Endothelial cell of umbilical vein (primary cell): ENCODE results near the gene RNU1-1. TPM values are rescaled to one million over a fixed set of nuclear protein-coding genes. Genes with fewer than 3 reads are reported as not detected.

Source experiments
- BruUV-seq: library from RNA; stranded (reverse); fragments of 400-500 nt; replicated peaks from 2 replicates; lab custom pipeline; 2021; lab: Mats Ljungman, UMichigan
- CTCF ChIA-PET: fragments of 300-600, 350-600 bp; sonication (Branson Sonifier 250); formaldehyde crosslinking; loops from one replicate; lab custom pipeline; 2021; ENCODE audit warnings: antibody characterized with exemption, inconsistent platforms; lab: Charles Lee
- POLR2A ChIA-PET: fragments of 300-600, 350-600 bp; sonication (Branson Sonifier 250); formaldehyde crosslinking; loops from one replicate; lab custom pipeline; 2021; ENCODE audit warnings: antibody characterized with exemption, inconsistent platforms; lab: Charles Lee
- DNase-seq: peaks from one replicate; pipeline ENCODE4 v3.0.0-alpha.2; 2011; ENCODE audit warnings: low read depth, low spot score
- FAIRE-seq: peaks from 2 replicates; lab custom pipeline; 2011; peaks lifted over from hg19 to GRCh38; lab: Jason Lieb, UNC
- H2AFZ ChIP-seq: 2 replicates; pipeline ENCODE4 v1.6.0; 2012; ENCODE audit warnings: low read depth, low read length, control low read depth, inconsistent platforms
- H3K27ac ChIP-seq: 2 replicates; pipeline ENCODE4 v1.5.1; 2011; ENCODE audit warnings: low read depth, mild to moderate bottlenecking, control low read depth, low read length, moderate library complexity; ENCODE audit not compliant: insufficient read depth
- H3K27me3 ChIP-seq, 2 experiments: 2 replicates each; pipeline versions ENCODE4 v1.6.0 to v1.6.1; 2011; ENCODE audit warnings: low read length in 2 of 2, mixed read lengths in 1 of 2; ENCODE audit not compliant: control insufficient read depth in 2 of 2, insufficient read depth in 2 of 2
- H3K36me3 ChIP-seq, 2 experiments: 2 replicates in 1 of 2; 3 replicates in 1 of 2; pipeline ENCODE4 v1.5.1; 2011; ENCODE audit warnings: low read length in 2 of 2, mild to moderate bottlenecking in 1 of 2, moderate library complexity in 1 of 2; ENCODE audit not compliant: control insufficient read depth in 2 of 2, insufficient read depth in 2 of 2; ENCODE audit errors: extremely low read depth in 1 of 2
- H3K4me1 ChIP-seq: 3 replicates; pipeline ENCODE4 v1.5.1; 2011; ENCODE audit warnings: mild to moderate bottlenecking, low read length; ENCODE audit not compliant: control insufficient read depth, insufficient read depth; ENCODE audit errors: extremely low read depth
- H3K4me2 ChIP-seq: 2 replicates; pipeline ENCODE4 v1.6.1; 2011; ENCODE audit warnings: low read length, control low read depth, mixed read lengths; ENCODE audit not compliant: insufficient read depth
- H3K4me3 ChIP-seq, 3 experiments: fragments of 200-600 bp in 1 of 3; sonication (generic), shearing (Covaris generic) in 1 of 3; replicated peaks in 1 of 3; 2 replicates each; pipeline ENCODE4 v1.5.1; 2011 to 2016; ENCODE audit warnings: control low read depth in 3 of 3, low read length in 3 of 3, mild to moderate bottlenecking in 2 of 3, inconsistent platforms in 1 of 3, low read depth in 1 of 3, moderate library complexity in 1 of 3; ENCODE audit not compliant: insufficient read depth in 1 of 3
- H3K79me2 ChIP-seq: 2 replicates; pipeline ENCODE4 v1.6.0; 2012; ENCODE audit warnings: low read length, inconsistent platforms; ENCODE audit not compliant: control insufficient read depth, insufficient read depth
- H3K9ac ChIP-seq: replicated peaks from 2 replicates; pipeline ENCODE3; 2011; ENCODE audit warnings: low read length, control low read depth; ENCODE audit not compliant: insufficient read depth; ENCODE audit errors: extremely low read depth
- H3K9me1 ChIP-seq: replicated peaks from 3 replicates; pipeline ENCODE4 v1.6.0; 2011; ENCODE audit warnings: mild to moderate bottlenecking, low read length; ENCODE audit not compliant: control insufficient read depth, insufficient read depth; ENCODE audit errors: extremely low read depth
- H3K9me3 ChIP-seq: replicated peaks from 2 replicates; pipeline ENCODE4 v1.5.1; 2012; ENCODE audit warnings: low read length, inconsistent platforms; ENCODE audit not compliant: control insufficient read depth, insufficient read depth
- H4K20me1 ChIP-seq: replicated peaks from 2 replicates; pipeline ENCODE3; 2011; ENCODE audit warnings: mild to moderate bottlenecking, low read length; ENCODE audit not compliant: control insufficient read depth, insufficient read depth; ENCODE audit errors: extremely low read depth
- CTCF ChIP-seq, 2 donors: IDR thresholded peaks; 1 replicate in 1 of 2; 2 replicates in 1 of 2; pipeline ENCODE4 v1.5.1; 2011; ENCODE audit warnings: low read length in 2 of 2, mild to moderate bottlenecking in 2 of 2, moderate library complexity in 2 of 2, control low read depth in 1 of 2, inconsistent platforms in 1 of 2, low read depth in 1 of 2; ENCODE audit not compliant: insufficient read depth in 1 of 2; ENCODE audit errors: extremely low read depth in 1 of 2
- EZH2 ChIP-seq: IDR thresholded peaks from 2 replicates; pipeline ENCODE4 v1.6.1; 2012; ENCODE audit warnings: borderline replicate concordance, low read depth, mild to moderate bottlenecking, moderate library complexity, low read length, inconsistent platforms; ENCODE audit not compliant: severe bottlenecking
- FOS ChIP-seq: IDR thresholded peaks from 2 replicates; pipeline ENCODE4 v1.6.1; 2011; ENCODE audit warnings: mild to moderate bottlenecking, low read length, moderate library complexity, borderline replicate concordance; ENCODE audit not compliant: insufficient read depth
- GATA2 ChIP-seq: IDR thresholded peaks from 2 replicates; pipeline ENCODE4 v1.7.0; 2011; ENCODE audit warnings: low read depth, mild to moderate bottlenecking, moderate library complexity, mixed read lengths, low read length; ENCODE audit not compliant: insufficient read length, insufficient read depth
- JUN ChIP-seq: IDR thresholded peaks from 2 replicates; pipeline ENCODE4 v1.6.1; 2011; ENCODE audit warnings: borderline replicate concordance, low read depth; ENCODE audit not compliant: insufficient read length, insufficient read depth
- MAX ChIP-seq: IDR thresholded peaks from 2 replicates; pipeline ENCODE4 v1.6.1; 2011; ENCODE audit not compliant: insufficient read depth, insufficient read length
- MYC ChIP-seq: IDR thresholded peaks from one replicate; pipeline ENCODE4 v1.6.1; 2011; ENCODE audit warnings: mild to moderate bottlenecking, low read depth, low read length
- POLR2A ChIP-seq: IDR thresholded peaks from 2 replicates; pipeline ENCODE4 v1.6.1; 2012; ENCODE audit warnings: low read depth, mild to moderate bottlenecking, control low read depth, low read length
- POLR2AphosphoS5 ChIP-seq: IDR thresholded peaks from 2 replicates; pipeline ENCODE4 v1.6.1; 2012; ENCODE audit warnings: low read depth, mild to moderate bottlenecking, control low read depth, low read length, moderate library complexity; ENCODE audit not compliant: insufficient read depth
- dilution Hi-C: fragments of 300-500 bp; cut with MboI; formaldehyde crosslinking; loops from one replicate; pipeline ENCODE4 v1.15.0; 2019; ENCODE audit warnings: low sequenced_read_pairs; ENCODE audit not compliant: extremely low pct_ligation_motif_present
- intact Hi-C: fragments of 100-400 bp; cut with micrococcal nuclease; formaldehyde crosslinking; loops from one replicate; pipeline ENCODE4 v1.10.0; 2022
- polyA plus RNA-seq, 4 experiments: library from polyadenylated mRNA; depleted of rRNA in 3 of 4; stranded (reverse) in 3 of 4; unstranded in 1 of 4; fragments of >200 nt; gene quantifications; 2 replicates each; pipeline versions ENCODE4 v1.2.1 to v1.2.3, GENCODE V29; 2011 to 2012; ENCODE audit warnings: missing spikeins in 1 of 4
- total RNA-seq: library from RNA; stranded (reverse); gene quantifications from 2 replicates; pipeline ENCODE4 v1.2.3, GENCODE V29; 2021

The RNU1-1 gene
- total and polyA plus RNA-seq, 2 donors (not counting 3 experiments of a cell fraction or from before 2014, with no cell fraction given), result 206 to 1,319 TPM

- no peak overlapping the region for H3K4me2 ChIP-seq
- intact Hi-C loops, result no loop called here
- DNase-seq, result no peak
- peaks cover 0 to 2% of the 10 kb centered on the region in 2 experiments for H3K36me3 ChIP-seq
- H3K9me1 ChIP-seq, result no peaks in the 10 kb centered on the region
- H4K20me1 ChIP-seq, result no peaks in the 10 kb centered on the region
- dilution Hi-C loops, result no loop called here
- H3K4me1 ChIP-seq, result no peaks in the 10 kb centered on the region
- no peaks in the 10 kb centered on the region for H3K79me2 ChIP-seq
- CTCF ChIA-PET, result no interaction called here
- no peak overlapping the region for H3K27ac ChIP-seq
- TF ChIP-seq POLR2AphosphoS5 (no peak), GATA2 (no peak), CTCF (IDR thresholded peaks at IDR 0.05; ENCODE audit: extremely low read depth in 1 of 2, insufficient read depth in 1 of 2, low read depth in 1 of 2, low read length in 2 of 2) (no peak), POLR2A (no peak), JUN (no peak), MYC (no peak), EZH2 (no peak), MAX (no peak), FOS (no peak)
- no TSS peak for BruUV-seq
- H2AFZ ChIP-seq, result no peak overlapping the region
- no peak overlapping the region for H3K4me3 ChIP-seq
- no peaks in the 10 kb centered on the region for H3K9me3 ChIP-seq
- no peaks in the 10 kb centered on the region for H3K27me3 ChIP-seq
- POLR2A ChIA-PET, result no interaction called here
- FAIRE-seq, result no peak
- H3K9ac ChIP-seq, result no peak overlapping the region
Observed at GRCh38 chr1:16468558-16468957, 45.5 kb downstream of the RNU1-1 start.
